ENCODE measurements around the gene UNK. TPM values are rescaled to one million over a fixed set of nuclear protein-coding genes. Genes with fewer than 3 reads are reported as not detected.

Gene UNK
- total and polyA plus RNA-seq, 9 of the 15 experiments (the other 6 are each of a cell fraction or from before 2014, with no cell fraction given), result 12.8 to 38.6 (median 24.8) TPM

DNA sequence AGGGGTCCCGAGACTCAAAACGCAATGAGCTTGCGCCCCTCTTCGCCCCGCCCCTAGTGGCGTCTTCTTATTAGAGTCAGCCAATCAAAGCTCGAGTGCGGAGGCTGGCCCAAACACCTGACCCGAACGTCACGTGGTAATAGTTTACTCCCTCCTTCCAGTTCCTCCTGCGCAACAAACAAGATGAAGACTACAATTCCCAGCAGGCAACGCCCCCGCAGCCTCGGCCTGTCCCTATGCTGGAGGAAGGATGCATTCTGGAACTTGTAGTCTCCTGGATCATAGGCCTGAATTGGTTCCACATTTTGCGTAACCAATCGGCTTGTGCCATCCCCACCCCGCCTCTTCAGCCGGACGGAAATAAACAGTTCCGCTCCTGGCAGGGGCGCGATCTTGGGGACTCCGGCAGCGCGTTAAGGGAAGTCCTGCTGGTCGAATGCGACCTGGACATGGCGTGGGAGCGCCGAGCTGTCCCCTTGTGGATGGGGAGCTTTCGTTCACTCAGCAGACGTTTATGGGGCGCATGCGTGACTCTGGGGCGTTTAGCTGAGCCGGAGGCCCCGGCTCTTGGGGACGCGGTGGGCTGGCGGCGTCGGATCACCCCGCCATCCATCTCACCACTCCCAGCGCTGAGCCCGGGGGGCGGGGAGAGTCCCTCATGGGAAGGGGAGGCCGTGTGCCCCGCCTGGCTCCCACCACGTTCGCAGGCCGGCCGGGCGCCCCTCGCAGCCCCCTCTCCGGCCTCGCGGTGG, 70.9 kb downstream of the UNK start, which contains the start of gene WBP2 (continued):
- TF ChIP-seq ILF3 (IDR thresholded peaks at IDR 0.05; ENCODE audit: borderline replicate concordance), result no peak
- TF ChIP-seq ZNF778 (CRISPR knock-in tag; IDR thresholded peaks at IDR 0.05), result no peak
- 0 out of 2 replicates have a peak, but pooled peaks have one; percentile 23 for TF ChIP-seq RNF2 (IDR thresholded peaks at IDR 0.05)
- no peak; the same call in 1 of the 2 replicates for TF ChIP-seq HIVEP1 (CRISPR knock-in tag; IDR thresholded peaks at IDR 0.05)
- TF ChIP-seq ZC3H11A (IDR thresholded peaks at IDR 0.05; ENCODE audit: low read depth, low read length), result no peak
- TF ChIP-seq THRAP3 (IDR thresholded peaks at IDR 0.05; ENCODE audit: borderline replicate concordance), result no peak
- 0 out of 2 replicates have a peak, but pooled peaks have one; percentile 6 for TF ChIP-seq NR2F6 (CRISPR knock-in tag; IDR thresholded peaks at IDR 0.05)
- peak; percentile 95 for TF ChIP-seq USF2 (CRISPR knock-in tag; IDR thresholded peaks at IDR 0.05)
- TF ChIP-seq ZNF197 (CRISPR knock-in tag; IDR thresholded peaks at IDR 0.05; ENCODE audit: low read depth), result peak; percentile 93; the same call in 1 of the 2 replicates
- no peak for TF ChIP-seq EZH2 (IDR thresholded peaks at IDR 0.05; ENCODE audit: borderline replicate concordance, low read depth, low read length)
- TF ChIP-seq POLR2G (IDR thresholded peaks at IDR 0.05; ENCODE audit: low read depth, low read length), result peak; percentile 97
- TF ChIP-seq ZNF699 (CRISPR knock-in tag; IDR thresholded peaks at IDR 0.05; ENCODE audit: insufficient replicate concordance), result no peak
- no peak for TF ChIP-seq MYBL2 (IDR thresholded peaks at IDR 0.05; ENCODE audit: low read depth)
- TF ChIP-seq MYBL2 (CRISPR knock-in tag; IDR thresholded peaks at IDR 0.05; ENCODE audit: borderline replicate concordance), result no peak
- TF ChIP-seq SREBF1 (IDR thresholded peaks at IDR 0.05; ENCODE audit: borderline replicate concordance, low read depth, low read length), result peak; percentile 94
- peak; percentile 96 for TF ChIP-seq L3MBTL2 (IDR thresholded peaks at IDR 0.05)
- TF ChIP-seq CBFA2T3 (IDR thresholded peaks at IDR 0.05), result no peak
- TF ChIP-seq POLR3A (IDR thresholded peaks at IDR 0.05; ENCODE audit: borderline replicate concordance, extremely low read depth, insufficient read depth, insufficient read length), result no peak
- TF ChIP-seq ZFP30 (CRISPR knock-in tag; IDR thresholded peaks at IDR 0.05; ENCODE audit: borderline replicate concordance), result no peak
- TF ChIP-seq, protein P1, sequence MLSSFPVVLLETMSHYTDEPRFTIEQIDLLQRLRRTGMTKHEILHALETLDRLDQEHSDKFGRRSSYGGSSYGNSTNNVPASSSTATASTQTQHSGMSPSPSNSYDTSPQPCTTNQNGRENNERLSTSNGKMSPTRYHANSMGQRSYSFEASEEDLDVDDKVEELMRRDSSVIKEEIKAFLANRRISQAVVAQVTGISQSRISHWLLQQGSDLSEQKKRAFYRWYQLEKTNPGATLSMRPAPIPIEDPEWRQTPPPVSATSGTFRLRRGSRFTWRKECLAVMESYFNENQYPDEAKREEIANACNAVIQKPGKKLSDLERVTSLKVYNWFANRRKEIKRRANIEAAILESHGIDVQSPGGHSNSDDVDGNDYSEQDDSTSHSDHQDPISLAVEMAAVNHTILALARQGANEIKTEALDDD (IDR thresholded peaks at IDR 0.05), result no peak; the same call in 1 of the 2 replicates
- TF ChIP-seq, protein P2, sequence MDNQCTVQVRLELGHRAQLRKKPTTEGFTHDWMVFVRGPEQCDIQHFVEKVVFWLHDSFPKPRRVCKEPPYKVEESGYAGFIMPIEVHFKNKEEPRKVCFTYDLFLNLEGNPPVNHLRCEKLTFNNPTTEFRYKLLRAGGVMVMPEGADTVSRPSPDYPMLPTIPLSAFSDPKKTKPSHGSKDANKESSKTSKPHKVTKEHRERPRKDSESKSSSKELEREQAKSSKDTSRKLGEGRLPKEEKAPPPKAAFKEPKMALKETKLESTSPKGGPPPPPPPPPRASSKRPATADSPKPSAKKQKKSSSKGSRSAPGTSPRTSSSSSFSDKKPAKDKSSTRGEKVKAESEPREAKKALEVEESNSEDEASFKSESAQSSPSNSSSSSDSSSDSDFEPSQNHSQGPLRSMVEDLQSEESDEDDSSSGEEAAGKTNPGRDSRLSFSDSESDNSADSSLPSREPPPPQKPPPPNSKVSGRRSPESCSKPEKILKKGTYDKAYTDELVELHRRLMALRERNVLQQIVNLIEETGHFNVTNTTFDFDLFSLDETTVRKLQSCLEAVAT (IDR thresholded peaks at IDR 0.05), result peak in 1 of 2 experiments; percentile 96; a peak in 2 of 4 replicates
- TF ChIP-seq ZNF444 (CRISPR knock-in tag; IDR thresholded peaks at IDR 0.05), result no peak
- TF ChIP-seq, protein P3, sequence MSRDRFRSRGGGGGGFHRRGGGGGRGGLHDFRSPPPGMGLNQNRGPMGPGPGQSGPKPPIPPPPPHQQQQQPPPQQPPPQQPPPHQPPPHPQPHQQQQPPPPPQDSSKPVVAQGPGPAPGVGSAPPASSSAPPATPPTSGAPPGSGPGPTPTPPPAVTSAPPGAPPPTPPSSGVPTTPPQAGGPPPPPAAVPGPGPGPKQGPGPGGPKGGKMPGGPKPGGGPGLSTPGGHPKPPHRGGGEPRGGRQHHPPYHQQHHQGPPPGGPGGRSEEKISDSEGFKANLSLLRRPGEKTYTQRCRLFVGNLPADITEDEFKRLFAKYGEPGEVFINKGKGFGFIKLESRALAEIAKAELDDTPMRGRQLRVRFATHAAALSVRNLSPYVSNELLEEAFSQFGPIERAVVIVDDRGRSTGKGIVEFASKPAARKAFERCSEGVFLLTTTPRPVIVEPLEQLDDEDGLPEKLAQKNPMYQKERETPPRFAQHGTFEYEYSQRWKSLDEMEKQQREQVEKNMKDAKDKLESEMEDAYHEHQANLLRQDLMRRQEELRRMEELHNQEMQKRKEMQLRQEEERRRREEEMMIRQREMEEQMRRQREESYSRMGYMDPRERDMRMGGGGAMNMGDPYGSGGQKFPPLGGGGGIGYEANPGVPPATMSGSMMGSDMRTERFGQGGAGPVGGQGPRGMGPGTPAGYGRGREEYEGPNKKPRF (IDR thresholded peaks at IDR 0.05; ENCODE audit: low read depth, low read length), result peak; percentile 49; the same call in 1 of the 2 replicates
